ENCODE results near the gene SERPINC1. TPM values are rescaled to one million over a fixed set of nuclear protein-coding genes. Genes with fewer than 3 reads are reported as not detected.

Gene SERPINC1
- total and polyA plus RNA-seq, 2 of the 13 experiments (the other 11 are each of a cell fraction or from before 2014, with no cell fraction given) = 142 to 205 TPM

DNA sequence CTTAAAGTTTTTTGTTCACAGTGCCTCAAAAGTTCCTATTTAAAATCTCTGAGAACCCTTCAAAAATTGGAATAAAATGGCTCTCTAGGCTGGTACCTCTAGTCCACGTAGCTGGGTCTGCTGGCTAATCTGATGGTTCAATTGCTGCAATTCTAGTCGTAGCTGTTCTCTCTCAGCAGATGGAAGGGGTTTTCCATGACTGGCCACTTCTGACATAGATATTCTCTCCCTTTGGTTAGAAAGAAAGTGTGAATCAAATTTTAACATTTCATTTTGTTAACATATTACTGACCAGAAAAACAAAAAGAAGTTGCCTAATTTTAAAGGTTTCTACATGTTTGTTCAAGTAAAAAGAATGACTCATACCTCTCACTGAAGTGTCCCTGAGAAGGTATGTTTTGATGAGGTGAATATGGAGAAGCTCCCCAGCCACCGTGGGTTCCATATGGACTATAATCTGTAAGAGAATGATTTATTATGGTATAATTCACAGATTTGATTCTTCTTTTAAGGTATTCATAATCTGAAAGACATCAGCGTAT, 29.3 kb upstream of the SERPINC1 start:
- in situ Hi-C loops (cut with HindIII; ENCODE audit: extremely low pct_ligation_motif_present, low pct_unique_long_range_greater_than_20kb) (no loop called here), intact Hi-C loops (cut with micrococcal nuclease; ENCODE audit: unreplicated experiment) (no loop called here)
- ChIA-PET CTCF (ENCODE audit: low intra/inter-chr PET ratio, low total read pairs) (no interaction called here), POLR2A (no interaction called here)
- Histone ChIP-seq H3K4me3 (replicated peaks in 1 of 3; ENCODE audit: insufficient read depth in 1 of 3, low read depth in 2 of 3, low read length in 3 of 3) (no peak overlapping the region), H3K27me3 (ENCODE audit: control insufficient read depth in 1 of 2, insufficient read depth in 2 of 2, low read length in 2 of 2) (no peaks in the 10 kb centered on the region), H3K4me2 (ENCODE audit: low read depth, low read length) (no peak overlapping the region), H2AFZ (ENCODE audit: low read length) (no peak overlapping the region), H3K9ac (ENCODE audit: insufficient read depth, low read depth, low read length) (no peak overlapping the region), H3K79me2 (ENCODE audit: insufficient read depth, low read length) (no peaks in the 10 kb centered on the region), H3K27ac (ENCODE audit: extremely low read length, insufficient read depth, low read length) (no peak overlapping the region), H3K36me3 (replicated peaks in 1 of 2; ENCODE audit: control insufficient read depth in 1 of 2, insufficient read depth in 2 of 2, low read length in 2 of 2) (peaks cover 9 to 74% of the 10 kb centered on the region in 2 experiments), H4K20me1 (ENCODE audit: insufficient read depth, low read length) (no peaks in the 10 kb centered on the region), H3K4me1 (ENCODE audit: insufficient read depth, low read length) (no peaks in the 10 kb centered on the region), H3K9me3 (ENCODE audit: low read length) (no peaks in the 10 kb centered on the region)
- 91% methylated on average over 4 of the region's 4 CpGs for WGBS (ENCODE audit: low lambda C conversion rate)
- ATAC-seq (no peak), DNase-seq (ENCODE audit: low spot score) (no peak), FAIRE-seq (no peak)
- no TSS peak for BruUV-seq (replicated peaks)
- TF ChIP-seq, protein P1, sequence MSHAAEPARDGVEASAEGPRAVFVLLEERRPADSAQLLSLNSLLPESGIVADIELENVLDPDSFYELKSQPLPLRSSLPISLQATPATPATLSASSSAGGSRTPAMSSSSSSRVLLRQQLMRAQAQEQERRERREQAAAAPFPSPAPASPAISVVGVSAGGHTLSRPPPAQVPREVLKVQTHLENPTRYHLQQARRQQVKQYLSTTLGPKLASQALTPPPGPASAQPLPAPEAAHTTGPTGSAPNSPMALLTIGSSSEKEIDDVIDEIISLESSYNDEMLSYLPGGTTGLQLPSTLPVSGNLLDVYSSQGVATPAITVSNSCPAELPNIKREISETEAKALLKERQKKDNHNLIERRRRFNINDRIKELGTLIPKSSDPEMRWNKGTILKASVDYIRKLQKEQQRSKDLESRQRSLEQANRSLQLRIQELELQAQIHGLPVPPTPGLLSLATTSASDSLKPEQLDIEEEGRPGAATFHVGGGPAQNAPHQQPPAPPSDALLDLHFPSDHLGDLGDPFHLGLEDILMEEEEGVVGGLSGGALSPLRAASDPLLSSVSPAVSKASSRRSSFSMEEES (CRISPR knock-in tag; IDR thresholded peaks at IDR 0.05) = no peak
- TF ChIP-seq, protein P2, sequence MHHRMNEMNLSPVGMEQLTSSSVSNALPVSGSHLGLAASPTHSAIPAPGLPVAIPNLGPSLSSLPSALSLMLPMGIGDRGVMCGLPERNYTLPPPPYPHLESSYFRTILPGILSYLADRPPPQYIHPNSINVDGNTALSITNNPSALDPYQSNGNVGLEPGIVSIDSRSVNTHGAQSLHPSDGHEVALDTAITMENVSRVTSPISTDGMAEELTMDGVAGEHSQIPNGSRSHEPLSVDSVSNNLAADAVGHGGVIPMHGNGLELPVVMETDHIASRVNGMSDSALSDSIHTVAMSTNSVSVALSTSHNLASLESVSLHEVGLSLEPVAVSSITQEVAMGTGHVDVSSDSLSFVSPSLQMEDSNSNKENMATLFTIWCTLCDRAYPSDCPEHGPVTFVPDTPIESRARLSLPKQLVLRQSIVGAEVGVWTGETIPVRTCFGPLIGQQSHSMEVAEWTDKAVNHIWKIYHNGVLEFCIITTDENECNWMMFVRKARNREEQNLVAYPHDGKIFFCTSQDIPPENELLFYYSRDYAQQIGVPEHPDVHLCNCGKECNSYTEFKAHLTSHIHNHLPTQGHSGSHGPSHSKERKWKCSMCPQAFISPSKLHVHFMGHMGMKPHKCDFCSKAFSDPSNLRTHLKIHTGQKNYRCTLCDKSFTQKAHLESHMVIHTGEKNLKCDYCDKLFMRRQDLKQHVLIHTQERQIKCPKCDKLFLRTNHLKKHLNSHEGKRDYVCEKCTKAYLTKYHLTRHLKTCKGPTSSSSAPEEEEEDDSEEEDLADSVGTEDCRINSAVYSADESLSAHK (CRISPR knock-in tag; IDR thresholded peaks at IDR 0.05; ENCODE audit: borderline replicate concordance) = no peak
- TF ChIP-seq ZNF589 (CRISPR knock-in tag; conservative IDR thresholded peaks at IDR 0.05) (no peak), CCDC6 (CRISPR knock-in tag; IDR thresholded peaks at IDR 0.05) (no peak), ZNF776 (CRISPR knock-in tag; IDR thresholded peaks at IDR 0.05) (no peak), MEF2D (CRISPR knock-in tag; IDR thresholded peaks at IDR 0.05) (no peak), HNF4G (IDR thresholded peaks at IDR 0.05; ENCODE audit: borderline replicate concordance, low read depth, low read length) (no peak), HNF4G (CRISPR knock-in tag; IDR thresholded peaks at IDR 0.05; ENCODE audit: borderline replicate concordance, low read depth) (no peak)
- TF ChIP-seq, protein P3, sequence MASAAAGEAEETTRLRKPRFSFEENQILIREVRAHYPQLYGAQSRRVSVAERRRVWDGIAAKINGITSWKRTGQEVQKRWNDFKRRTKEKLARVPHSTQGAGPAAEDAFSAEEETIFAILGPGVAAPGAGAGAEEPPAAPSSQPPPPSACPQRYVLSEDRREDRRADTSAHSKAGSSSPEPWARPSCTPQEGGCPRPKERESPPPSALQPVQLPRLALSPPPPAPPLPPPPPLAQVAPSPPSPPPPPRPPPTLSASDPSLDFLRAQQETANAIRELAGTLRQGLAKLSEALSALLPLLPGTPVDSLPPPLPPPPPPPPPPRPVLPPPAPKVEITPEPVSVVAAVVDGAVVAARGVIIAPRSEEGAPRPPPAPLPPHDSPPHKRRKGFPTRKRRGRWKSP (CRISPR knock-in tag; IDR thresholded peaks at IDR 0.05) = no peak
- TF ChIP-seq, protein P4, sequence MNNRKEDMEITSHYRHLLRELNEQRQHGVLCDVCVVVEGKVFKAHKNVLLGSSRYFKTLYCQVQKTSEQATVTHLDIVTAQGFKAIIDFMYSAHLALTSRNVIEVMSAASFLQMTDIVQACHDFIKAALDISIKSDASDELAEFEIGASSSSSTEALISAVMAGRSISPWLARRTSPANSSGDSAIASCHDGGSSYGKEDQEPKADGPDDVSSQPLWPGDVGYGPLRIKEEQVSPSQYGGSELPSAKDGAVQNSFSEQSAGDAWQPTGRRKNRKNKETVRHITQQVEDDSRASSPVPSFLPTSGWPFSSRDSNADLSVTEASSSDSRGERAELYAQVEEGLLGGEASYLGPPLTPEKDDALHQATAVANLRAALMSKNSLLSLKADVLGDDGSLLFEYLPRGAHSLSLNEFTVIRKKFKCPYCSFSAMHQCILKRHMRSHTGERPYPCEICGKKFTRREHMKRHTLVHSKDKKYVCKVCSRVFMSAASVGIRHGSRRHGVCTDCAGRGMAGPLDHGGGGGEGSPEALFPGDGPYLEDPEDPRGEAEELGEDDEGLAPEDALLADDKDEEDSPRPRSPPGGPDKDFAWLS (CRISPR knock-in tag; IDR thresholded peaks at IDR 0.05; ENCODE audit: borderline replicate concordance) = no peak

Measured in HepG2 (cell line).